Activated B cell treated with CpG ODN at 0.5 μM for 24 hours (primary cell): Measurements from ENCODE around the gene CCDC110. TPM values are rescaled to one million over a fixed set of nuclear protein-coding genes. Genes with fewer than 3 reads are reported as not detected.

Experiments used
- ATAC-seq: fragments of 200-7000 bp; cut with Tn5 transposase; one replicate; pipeline ENCODE4 v1.10.0; 2021; ENCODE audit warnings: low read depth, mild to moderate bottlenecking, moderate library complexity
- CTCF ChIA-PET: fragments of 350-600 bp; sonication (Branson Sonifier 250); formaldehyde crosslinking; loops from one replicate; lab custom pipeline; 2021; ENCODE audit warnings: antibody characterized with exemption; lab: Charles Lee
- POLR2A ChIA-PET: fragments of 350-600 bp; sonication (Branson Sonifier 250); formaldehyde crosslinking; loops from one replicate; lab custom pipeline; 2021; ENCODE audit warnings: antibody characterized with exemption; lab: Charles Lee
- DNase-seq: peaks from one replicate; pipeline ENCODE4 v3.0.0; 2022
- H3K27ac Mint-ChIP-seq: one replicate; pipeline ENCODE4 v1.8.0; 2020; ENCODE audit warnings: mixed read lengths
- H3K27me3 Mint-ChIP-seq: one replicate; pipeline ENCODE4 v1.8.0; 2021; ENCODE audit warnings: mixed read lengths
- H3K36me3 Mint-ChIP-seq: one replicate; pipeline ENCODE4 v1.8.0; 2021; ENCODE audit warnings: low read depth, mixed read lengths
- H3K4me1 Mint-ChIP-seq: one replicate; pipeline ENCODE4 v1.8.0; 2021; ENCODE audit warnings: mixed read lengths
- H3K4me3 Mint-ChIP-seq: one replicate; pipeline ENCODE4 v1.8.0; 2020; ENCODE audit warnings: mild to moderate bottlenecking, mixed read lengths
- H3K9me3 Mint-ChIP-seq: one replicate; pipeline ENCODE4 v1.8.0; 2020; ENCODE audit warnings: mixed read lengths
- intact Hi-C: fragments of 100-400 bp; cut with micrococcal nuclease; formaldehyde crosslinking; loops from one replicate; pipeline ENCODE4 v1.15.1; 2024
- total RNA-seq: library from RNA; stranded (reverse); gene quantifications from 2 replicates; pipeline ENCODE4 v1.2.3, GENCODE V29; 2022
- TF ChIP-seq, protein P1 (sequence below): fragments of 200-600 bp; IDR thresholded peaks from one replicate; pipeline ENCODE4 v1.8.0; 2022; ENCODE audit warnings: antibody characterized with exemption, mild to moderate bottlenecking

The CCDC110 gene
- total RNA-seq, 1 donor from 2014 or later = 0.33 TPM

- DNase-seq (no peak), ATAC-seq (no peak)
- H3K4me3 Mint-ChIP-seq = peak overlapping the region; percentile 20
- TF ChIP-seq, protein P1, sequence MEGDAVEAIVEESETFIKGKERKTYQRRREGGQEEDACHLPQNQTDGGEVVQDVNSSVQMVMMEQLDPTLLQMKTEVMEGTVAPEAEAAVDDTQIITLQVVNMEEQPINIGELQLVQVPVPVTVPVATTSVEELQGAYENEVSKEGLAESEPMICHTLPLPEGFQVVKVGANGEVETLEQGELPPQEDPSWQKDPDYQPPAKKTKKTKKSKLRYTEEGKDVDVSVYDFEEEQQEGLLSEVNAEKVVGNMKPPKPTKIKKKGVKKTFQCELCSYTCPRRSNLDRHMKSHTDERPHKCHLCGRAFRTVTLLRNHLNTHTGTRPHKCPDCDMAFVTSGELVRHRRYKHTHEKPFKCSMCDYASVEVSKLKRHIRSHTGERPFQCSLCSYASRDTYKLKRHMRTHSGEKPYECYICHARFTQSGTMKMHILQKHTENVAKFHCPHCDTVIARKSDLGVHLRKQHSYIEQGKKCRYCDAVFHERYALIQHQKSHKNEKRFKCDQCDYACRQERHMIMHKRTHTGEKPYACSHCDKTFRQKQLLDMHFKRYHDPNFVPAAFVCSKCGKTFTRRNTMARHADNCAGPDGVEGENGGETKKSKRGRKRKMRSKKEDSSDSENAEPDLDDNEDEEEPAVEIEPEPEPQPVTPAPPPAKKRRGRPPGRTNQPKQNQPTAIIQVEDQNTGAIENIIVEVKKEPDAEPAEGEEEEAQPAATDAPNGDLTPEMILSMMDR = no peak
- H3K27me3 Mint-ChIP-seq = no peaks in the 10 kb centered on the region
- ChIA-PET CTCF (interaction anchor here (0.7 to 1.6 kb wide), 4 partner anchors 11 to 170 kb away, joined by 3 to 4 read pairs (median 3); no protein-coding TSS in a partner anchor), POLR2A (interaction anchor here (0.7 to 2.6 kb wide), 6 partner anchors 21 to 357 kb away, joined by 3 to 46 read pairs (median 4); partner anchors contain the start of genes ANKRD37 and LRP2BP)
- peak overlapping the region; percentile 13 for H3K27ac Mint-ChIP-seq
- H3K9me3 Mint-ChIP-seq = no peaks in the 10 kb centered on the region
- H3K4me1 Mint-ChIP-seq = peaks cover 17% of the 10 kb centered on the region
- H3K36me3 Mint-ChIP-seq = peaks cover 6% of the 10 kb centered on the region
- intact Hi-C loops = loop anchor here (1.0 to 5.0 kb wide), 3 partner anchors 160 to 765 kb away; partner anchors contain the start of genes CFAP97 and CYP4V2
Observed at GRCh38 chr4:185426960-185427688, 44.4 kb downstream of the CCDC110 start.

DNA sequence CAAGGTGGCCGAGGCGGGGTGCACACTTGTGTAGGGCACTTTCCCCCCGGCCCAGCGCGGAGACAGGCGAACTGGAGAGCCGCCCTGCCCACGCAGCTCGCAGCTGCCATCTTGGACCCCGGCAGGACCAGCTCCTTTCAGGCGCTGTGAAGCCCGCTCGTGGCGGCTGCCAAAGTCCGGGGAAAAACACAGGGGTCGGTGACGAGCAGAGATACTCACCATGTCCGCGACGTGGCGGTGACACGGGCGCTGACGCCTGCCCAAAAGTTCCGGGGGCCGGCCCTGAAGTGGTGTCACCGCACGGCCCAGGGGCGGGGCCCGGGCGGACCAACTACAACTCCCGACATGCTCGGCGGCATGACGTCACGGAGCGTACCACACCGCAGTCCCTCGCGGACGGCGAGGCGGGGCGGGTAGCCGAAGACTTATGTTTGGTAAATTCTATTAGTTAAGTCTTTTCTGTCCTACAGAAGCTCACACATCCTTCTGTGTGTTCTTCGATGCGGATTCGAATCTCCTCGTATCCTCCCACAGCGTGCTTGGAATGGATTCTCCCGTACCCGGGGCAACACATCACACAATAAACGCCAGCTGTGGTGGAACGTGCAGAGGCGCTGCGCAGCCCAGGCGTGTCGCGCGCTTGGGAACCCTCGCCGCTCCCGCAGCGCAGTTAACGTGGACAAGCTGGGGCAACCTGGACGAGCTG is 45.7 kb downstream of the CCDC110 start, which contains the start of gene UFSP2:
UFSP2 (minus strand) TSS at position 318 of the 706 bp plus-strand sequence; CDS start at position 222, 96 bp downstream.
- ChIA-PET CTCF (interaction anchor here (1.6 to 2.6 kb wide), 2 partner anchors 9 to 172 kb away, joined by 3 to 16 read pairs; no protein-coding TSS in a partner anchor), POLR2A (interaction anchor here (0.8 to 2.6 kb wide), 13 partner anchors 11 to 691 kb away, joined by 3 to 46 read pairs (median 4); partner anchors contain the start of genes ANKRD37, LRP2BP and SLC25A4)
- TF ChIP-seq, protein P1 = no peak
- Mint-ChIP-seq H3K36me3 (peaks cover 18% of the 10 kb centered on the region), H3K27me3 (no peaks in the 10 kb centered on the region), H3K9me3 (no peaks in the 10 kb centered on the region), H3K4me3 (peak within 1 kb of the TSS; percentile 89), H3K27ac (peak within 1 kb of the TSS; percentile 99), H3K4me1 (peaks cover 17% of the 10 kb centered on the region)
- intact Hi-C loops = loop anchor here (1.0 to 5.0 kb wide), 9 partner anchors 21 to 767 kb away; partner anchors contain the start of genes ANKRD37, CCDC110, CFAP97 and CYP4V2
- ATAC-seq (peak; percentile 86), DNase-seq (peak; percentile 92)

- ChIA-PET POLR2A (interaction anchor here (0.9 to 2.6 kb wide), 11 partner anchors 12 to 691 kb away, joined by 3 to 46 read pairs (median 5); partner anchors contain the start of genes ANKRD37, LRP2BP and SLC25A4), CTCF (interaction anchor here (2.6 kb wide), 1 partner anchor 173 kb away, joined by 16 read pairs; no protein-coding TSS in a partner anchor)
- peaks cover 17% of the 10 kb centered on the region for H3K4me1 Mint-ChIP-seq
- peaks cover 18% of the 10 kb centered on the region for H3K36me3 Mint-ChIP-seq
- no peak for DNase-seq
- no peak for ATAC-seq
- TF ChIP-seq, protein P1 = no peak
- H3K27ac Mint-ChIP-seq = peak overlapping the region; percentile 99
- intact Hi-C loops = loop anchor here (1.0 to 5.0 kb wide), 7 partner anchors 20 to 767 kb away; partner anchors contain the start of genes ANKRD37, CCDC110, CYP4V2 and SLC25A4
- H3K9me3 Mint-ChIP-seq = no peaks in the 10 kb centered on the region
- H3K4me3 Mint-ChIP-seq = peak overlapping the region; percentile 89
- H3K27me3 Mint-ChIP-seq = no peaks in the 10 kb centered on the region
Observed at GRCh38 chr4:185424905-185425646, 46.5 kb downstream of the CCDC110 start.

GRCh38 chr4:185421366-185422124 is 50.0 kb downstream of the CCDC110 start:
- ATAC-seq = no peak
- Mint-ChIP-seq H3K4me3 (no peak overlapping the region), H3K4me1 (peaks cover 17% of the 10 kb centered on the region), H3K36me3 (peaks cover 39% of the 10 kb centered on the region), H3K27me3 (no peaks in the 10 kb centered on the region), H3K9me3 (no peaks in the 10 kb centered on the region), H3K27ac (no peak overlapping the region)
- TF ChIP-seq, protein P1 = no peak
- intact Hi-C loops = no loop called here
- POLR2A ChIA-PET = no interaction called here
- CTCF ChIA-PET = no interaction called here
- no peak for DNase-seq
